H7 (cell line): ENCODE results near the gene CSF2. TPM values are rescaled to one million over a fixed set of nuclear protein-coding genes. Genes with fewer than 3 reads are reported as not detected.
"Not testable (repeated sequence)": the region's sequence is repeated elsewhere in the genome, so short reads cannot be mapped to it uniquely, and the experiment has no call there.

Source experiments
- DNase-seq: peaks from one replicate; pipeline ENCODE4 v3.0.0; 2012
- H3K27me3 ChIP-seq: 2 replicates; pipeline ENCODE4 v1.6.0; 2011; ENCODE audit warnings: mild to moderate bottlenecking, low read length; ENCODE audit not compliant: control insufficient read depth, insufficient read depth
- H3K36me3 ChIP-seq: replicated peaks from 2 replicates; pipeline ENCODE4 v1.5.1; 2011; ENCODE audit warnings: low read length; ENCODE audit not compliant: control insufficient read depth, insufficient read depth
- H3K4me3 ChIP-seq: 2 replicates; pipeline ENCODE4 v1.5.1; 2011; ENCODE audit warnings: low read depth, mild to moderate bottlenecking, control low read depth, low read length, moderate library complexity; ENCODE audit not compliant: insufficient read depth
- total RNA-seq: library from RNA; depleted of rRNA; stranded (reverse); fragments of >200 nt; shearing (Covaris generic); gene quantifications from 2 replicates; pipeline ENCODE4 v1.2.3, GENCODE V29; 2014

Gene CSF2
- total RNA-seq, 1 experiment from 2014 or later, result not detected

- no peaks in the 10 kb centered on the region for H3K27me3 ChIP-seq
- no peaks in the 10 kb centered on the region for H3K36me3 ChIP-seq
- DNase-seq, result no peak
- no peak overlapping the region for H3K4me3 ChIP-seq
These were observed 25.6 kb downstream of the CSF2 start for GRCh38 chr5:132099076-132099748.

- H3K4me3 ChIP-seq, result no peak overlapping the region
- H3K36me3 ChIP-seq, result no peaks in the 10 kb centered on the region
- no peaks in the 10 kb centered on the region for H3K27me3 ChIP-seq
- no peak for DNase-seq
These were observed 26.3 kb downstream of the CSF2 start for GRCh38 chr5:132099905-132100304.

- Histone ChIP-seq H3K4me3 (no peak overlapping the region), H3K36me3 (no peaks in the 10 kb centered on the region), H3K27me3 (no peaks in the 10 kb centered on the region)
- no peak for DNase-seq
These were observed 27.2 kb downstream of the CSF2 start for GRCh38 chr5:132100672-132101261.

- Histone ChIP-seq H3K27me3 (no peaks in the 10 kb centered on the region), H3K4me3 (no peak overlapping the region), H3K36me3 (no peaks in the 10 kb centered on the region)
- no peak for DNase-seq
These were observed 27.8 kb downstream of the CSF2 start for GRCh38 chr5:132101385-132101880.

- Histone ChIP-seq H3K27me3 (no peaks in the 10 kb centered on the region), H3K36me3 (no peaks in the 10 kb centered on the region), H3K4me3 (no peak overlapping the region)
- DNase-seq, result no peak
These were observed 28.6 kb downstream of the CSF2 start for GRCh38 chr5:132102101-132102701.

- no peak for DNase-seq
- Histone ChIP-seq H3K36me3 (no peaks in the 10 kb centered on the region), H3K4me3 (no peak overlapping the region), H3K27me3 (no peaks in the 10 kb centered on the region)
These were observed 29.3 kb downstream of the CSF2 start for GRCh38 chr5:132102944-132103331.

GRCh38 chr5:132103332-132103951 is 29.9 kb downstream of the CSF2 start:
- Histone ChIP-seq H3K36me3 (no peaks in the 10 kb centered on the region), H3K27me3 (no peaks in the 10 kb centered on the region), H3K4me3 (no peak overlapping the region)
- DNase-seq, result no peak

- Histone ChIP-seq H3K4me3 (no peak overlapping the region), H3K36me3 (no peaks in the 10 kb centered on the region), H3K27me3 (no peaks in the 10 kb centered on the region)
- no peak for DNase-seq
These were observed 30.4 kb downstream of the CSF2 start for GRCh38 chr5:132103969-132104391.

GRCh38 chr5:132104556-132104955 is 31.0 kb downstream of the CSF2 start:
- DNase-seq, result no peak
- H3K36me3 ChIP-seq, result no peaks in the 10 kb centered on the region
- no peaks in the 10 kb centered on the region for H3K27me3 ChIP-seq
- no peak overlapping the region for H3K4me3 ChIP-seq

- no peaks in the 10 kb centered on the region for H3K36me3 ChIP-seq
- DNase-seq, result no peak
- no peaks in the 10 kb centered on the region for H3K27me3 ChIP-seq
- H3K4me3 ChIP-seq, result no peak overlapping the region
These were observed 32.1 kb downstream of the CSF2 start for GRCh38 chr5:132105688-132106087.

GRCh38 chr5:132108495-132108894 is 34.9 kb downstream of the CSF2 start:
- not testable (repeated sequence) for H3K36me3 ChIP-seq, DNase-seq, H3K4me3 ChIP-seq, H3K27me3 ChIP-seq

- not testable (repeated sequence) for H3K27me3 ChIP-seq, DNase-seq, H3K4me3 ChIP-seq, H3K36me3 ChIP-seq
These were observed 35.4 kb downstream of the CSF2 start for GRCh38 chr5:132108957-132109356.

- H3K36me3 ChIP-seq, result no peaks in the 10 kb centered on the region
- H3K27me3 ChIP-seq, result no peaks in the 10 kb centered on the region
- DNase-seq, result no peak
- no peak overlapping the region for H3K4me3 ChIP-seq
These were observed 36.0 kb downstream of the CSF2 start for GRCh38 chr5:132109494-132110053.

GRCh38 chr5:132110195-132110594 is 36.6 kb downstream of the CSF2 start:
- H3K27me3 ChIP-seq, result no peaks in the 10 kb centered on the region
- no peak overlapping the region for H3K4me3 ChIP-seq
- peak; percentile 4 for DNase-seq
- H3K36me3 ChIP-seq, result no peaks in the 10 kb centered on the region
